Naive thymus-derived CD8-positive, alpha-beta T cell (primary cell): ENCODE results near the gene PKM. TPM values are rescaled to one million over a fixed set of nuclear protein-coding genes. Genes with fewer than 3 reads are reported as not detected.
A peak's percentile ranks its signal among the peaks of the same experiment; 100 is the strongest.
"Not testable (repeated sequence)": the region's sequence is repeated elsewhere in the genome, so short reads cannot be mapped to it uniquely, and the experiment has no call there.

Source experiments
- ATAC-seq, 2 donors: fragments of 150-1000 bp; cut with Tn5 transposase in 1 of 2; sonication (Bioruptor Pico), chemical (Tn5 transposase) in 1 of 2; 1 replicate in 1 of 2; 2 replicates in 1 of 2; pipeline ENCODE4 v1.10.0; 2021; ENCODE audit warnings: mild to moderate bottlenecking in 2 of 2, moderate library complexity in 2 of 2
- POLR2A ChIA-PET: fragments of 350-600 bp; sonication (Branson Sonifier 250); formaldehyde crosslinking; loops from one replicate; lab custom pipeline; 2021; ENCODE audit warnings: antibody characterized with exemption; lab: Charles Lee
- DNase-seq, 10 donors: peaks; one replicate each; pipeline versions ENCODE4 v3.0.0 to v3.0.0-alpha.2; 2020 to 2022
- H3K27ac Mint-ChIP-seq, 10 donors: one replicate each; pipeline ENCODE4 v1.8.0; 2020 to 2022; ENCODE audit warnings: mild to moderate bottlenecking in 10 of 10, mixed read lengths in 10 of 10, moderate library complexity in 4 of 10, inconsistent platforms in 1 of 10
- H3K27me3 Mint-ChIP-seq, 5 donors: one replicate each; pipeline ENCODE4 v1.8.0; 2021 to 2022; ENCODE audit warnings: mixed read lengths in 5 of 5
- H3K36me3 Mint-ChIP-seq, 3 donors: one replicate each; pipeline ENCODE4 v1.8.0; 2020 to 2022; ENCODE audit warnings: mixed read lengths in 3 of 3, mild to moderate bottlenecking in 2 of 3, inconsistent platforms in 1 of 3
- H3K4me1 Mint-ChIP-seq, 4 donors: one replicate each; pipeline ENCODE4 v1.8.0; 2021 to 2022; ENCODE audit warnings: mixed read lengths in 4 of 4
- H3K4me3 Mint-ChIP-seq, 10 donors: one replicate each; pipeline ENCODE4 v1.8.0; 2020 to 2022; ENCODE audit warnings: mild to moderate bottlenecking in 10 of 10, mixed read lengths in 10 of 10, moderate library complexity in 6 of 10, inconsistent platforms in 1 of 10
- H3K9me3 Mint-ChIP-seq, 9 donors: one replicate each; pipeline ENCODE4 v1.8.0; 2020 to 2022; ENCODE audit warnings: mixed read lengths in 9 of 9, mild to moderate bottlenecking in 3 of 9, inconsistent platforms in 1 of 9, moderate library complexity in 1 of 9
- polyA plus RNA-seq, 3 donors: library from polyadenylated mRNA; unstranded; fragments of 300-500 nt; fragmentation: Illumina TruSeq; gene quantifications; one replicate each; pipeline ENCODE4 v1.2.3, GENCODE V29; 2021
- total RNA-seq, 8 experiments: library from RNA in 2 of 8; stranded (reverse) in 2 of 8; gene quantifications; one replicate each; pipeline ENCODE4 v1.2.3 and lab custom pipeline; 2021 to 2026

PKM gene
- total and polyA plus RNA-seq, 5 experiments from 2014 or later, result 277 to 330 (median 305) TPM

DNA sequence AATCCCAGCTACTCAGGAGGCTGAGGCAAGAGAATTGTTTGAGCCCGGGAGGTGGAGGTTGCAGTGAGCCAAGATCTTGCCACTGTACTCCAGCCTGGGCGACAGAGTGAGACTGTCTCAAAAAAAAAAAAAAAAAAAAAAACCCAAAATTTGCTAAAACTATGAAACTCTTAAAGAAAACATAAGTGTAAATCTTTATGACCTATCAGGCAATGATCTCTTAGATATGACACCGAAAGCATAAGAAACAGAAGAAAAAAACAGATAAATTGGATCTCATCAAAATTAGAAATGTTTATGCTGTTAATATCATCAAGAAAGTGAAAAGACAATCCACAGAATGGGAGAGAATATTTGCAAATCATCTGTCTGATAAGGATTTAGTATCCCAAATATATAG is 48.7 kb downstream of the PKM start:
- peaks cover 12 to 52% (median 28%) of the 10 kb centered on the region in 5 donors for H3K27me3 Mint-ChIP-seq
- no peaks in the 10 kb centered on the region for H3K4me1 Mint-ChIP-seq
- H3K36me3 Mint-ChIP-seq, result no peaks in the 10 kb centered on the region
- ATAC-seq (no peak), DNase-seq (no peak)
- H3K27ac Mint-ChIP-seq, result peak overlapping the region in 1 of 10 donors; percentile 24
- no peaks in the 10 kb centered on the region for H3K9me3 Mint-ChIP-seq
- POLR2A ChIA-PET, result no interaction called here
- H3K4me3 Mint-ChIP-seq, result no peak overlapping the region

DNA sequence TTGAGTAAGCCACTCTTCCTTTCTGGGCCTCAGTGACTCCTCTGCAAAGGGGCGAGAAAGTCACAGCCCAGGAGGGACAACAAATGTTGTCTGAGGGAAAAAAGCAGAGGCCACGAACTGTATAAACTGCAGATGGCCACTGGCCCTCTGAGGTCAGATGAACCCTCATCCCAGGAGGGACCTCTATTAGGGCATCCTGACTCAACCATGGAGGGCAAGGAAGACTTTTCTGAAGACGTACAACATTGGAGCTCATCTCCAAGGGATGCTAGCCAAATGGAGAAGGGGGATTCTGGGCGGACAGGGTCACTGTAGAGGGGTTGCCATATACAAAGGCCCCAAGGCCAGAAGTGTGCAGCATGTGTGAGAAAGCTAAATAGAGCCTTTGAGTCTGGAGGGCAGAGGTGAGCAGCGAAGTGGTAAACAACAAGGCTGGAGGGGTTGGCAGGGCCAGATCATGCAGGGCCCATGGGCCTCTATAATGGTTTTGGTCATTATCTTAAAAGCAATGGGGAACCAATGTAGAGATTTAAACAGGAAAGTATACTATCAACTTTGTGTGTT is 50.1 kb downstream of the PKM start:
- ATAC-seq, result no peak
- no peak overlapping the region for H3K4me3 Mint-ChIP-seq
- no peaks in the 10 kb centered on the region for H3K9me3 Mint-ChIP-seq
- no peak overlapping the region for H3K27ac Mint-ChIP-seq
- H3K36me3 Mint-ChIP-seq, result no peaks in the 10 kb centered on the region
- POLR2A ChIA-PET, result no interaction called here
- no peak for DNase-seq
- peaks cover 12 to 46% (median 25%) of the 10 kb centered on the region in 5 donors for H3K27me3 Mint-ChIP-seq
- H3K4me1 Mint-ChIP-seq, result no peaks in the 10 kb centered on the region

DNA sequence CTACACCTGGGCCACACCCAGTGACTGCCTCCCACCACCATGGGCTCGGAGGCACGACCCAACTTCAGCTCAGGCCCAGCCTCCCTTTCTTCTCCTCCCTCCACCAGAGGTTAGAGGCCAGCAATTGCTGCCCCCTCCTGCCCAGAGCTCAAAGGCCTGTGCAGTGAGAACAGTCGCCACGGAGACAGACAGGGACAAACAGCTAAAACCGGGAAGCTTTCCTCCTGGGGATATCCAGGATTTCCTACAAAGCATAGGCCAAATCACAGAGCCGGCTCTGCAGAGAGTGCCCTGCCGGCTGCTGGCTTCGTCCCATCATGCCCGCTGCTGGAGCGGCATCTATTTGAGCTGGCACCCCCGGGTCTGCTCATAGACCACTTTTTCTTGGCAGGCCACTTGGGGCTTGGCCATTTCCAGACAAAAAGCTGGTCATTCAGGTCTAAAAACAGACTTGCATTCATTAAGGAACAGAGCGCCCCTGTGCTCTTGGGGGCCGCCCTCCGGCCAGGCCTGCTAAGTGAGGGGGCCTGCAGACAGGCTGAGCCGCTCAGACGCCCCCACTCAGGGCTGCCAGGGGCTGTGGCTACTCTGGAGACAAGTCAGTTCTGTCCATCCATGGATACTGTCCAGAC is 50.9 kb downstream of the PKM start:
- DNase-seq, result no peak
- H3K27me3 Mint-ChIP-seq, result peaks cover 12 to 45% (median 20%) of the 10 kb centered on the region in 5 donors
- no peak for ATAC-seq
- no peak overlapping the region for H3K4me3 Mint-ChIP-seq
- peaks cover 0 to 3% (median 0%) of the 10 kb centered on the region in 4 donors for H3K4me1 Mint-ChIP-seq
- H3K27ac Mint-ChIP-seq, result no peak overlapping the region
- H3K9me3 Mint-ChIP-seq, result no peaks in the 10 kb centered on the region
- POLR2A ChIA-PET, result no interaction called here
- H3K36me3 Mint-ChIP-seq, result no peaks in the 10 kb centered on the region

DNA sequence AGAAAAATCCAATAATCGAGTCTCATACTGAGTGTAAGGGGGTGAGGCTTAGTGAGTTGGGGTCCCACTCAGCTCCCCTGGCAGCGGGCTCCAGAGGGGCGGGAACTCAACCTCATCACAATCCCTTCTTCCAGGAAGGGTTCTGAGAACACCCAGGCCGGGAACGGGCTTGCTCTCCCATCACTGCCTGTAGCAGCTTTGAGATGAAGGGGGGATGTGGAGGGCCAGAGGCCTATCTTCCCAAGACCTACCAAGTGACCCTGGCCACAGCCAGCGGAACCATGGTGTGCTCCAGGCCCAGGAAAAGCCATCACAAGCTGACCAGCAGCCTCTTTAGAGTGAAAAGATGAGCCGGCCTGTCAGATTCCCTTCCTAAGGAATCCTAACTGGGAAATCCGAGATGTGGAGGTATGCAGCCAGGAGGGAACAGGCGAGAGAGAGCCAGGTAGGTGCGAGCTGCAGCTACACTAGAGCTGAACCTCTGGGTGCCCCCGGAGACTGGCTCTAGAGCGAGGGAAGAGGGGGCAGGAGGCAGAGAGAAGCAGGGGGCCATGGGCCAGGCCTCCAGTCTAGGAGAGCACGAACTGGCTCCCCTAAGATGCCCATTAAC is 51.9 kb downstream of the PKM start:
- ATAC-seq (no peak), DNase-seq (no peak)
- Mint-ChIP-seq H3K4me1 (peaks cover 0 to 3% (median 0%) of the 10 kb centered on the region in 4 donors), H3K4me3 (no peak overlapping the region), H3K27ac (no peak overlapping the region), H3K36me3 (no peaks in the 10 kb centered on the region), H3K27me3 (peaks cover 12 to 40% (median 23%) of the 10 kb centered on the region in 5 donors), H3K9me3 (no peaks in the 10 kb centered on the region)
- POLR2A ChIA-PET, result no interaction called here

DNA sequence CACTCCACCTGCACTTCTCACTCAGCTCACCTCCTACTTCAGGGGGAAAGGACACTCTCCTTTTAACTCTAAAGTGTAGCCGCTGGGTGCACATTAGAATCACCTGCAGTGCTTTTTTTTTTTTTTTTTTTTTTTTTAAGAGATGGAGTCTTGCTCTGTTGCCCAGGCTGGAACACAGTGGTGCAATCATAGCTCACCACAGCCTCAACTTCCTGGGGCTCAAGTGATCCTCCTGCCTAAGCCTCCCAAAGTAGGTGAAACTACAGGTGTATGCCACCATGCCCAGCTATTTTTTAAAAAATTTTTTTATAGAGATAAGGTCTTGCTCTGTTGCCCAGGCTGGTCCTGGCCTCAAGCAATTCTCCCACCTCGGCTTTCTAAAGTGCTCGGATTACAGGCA is 54.2 kb downstream of the PKM start:
- POLR2A ChIA-PET, result no interaction called here
- Mint-ChIP-seq H3K27me3 (peaks cover 8 to 29% (median 20%) of the 10 kb centered on the region in 5 donors), H3K36me3 (peaks cover 0 to 1% (median 0%) of the 10 kb centered on the region in 3 donors)

DNA sequence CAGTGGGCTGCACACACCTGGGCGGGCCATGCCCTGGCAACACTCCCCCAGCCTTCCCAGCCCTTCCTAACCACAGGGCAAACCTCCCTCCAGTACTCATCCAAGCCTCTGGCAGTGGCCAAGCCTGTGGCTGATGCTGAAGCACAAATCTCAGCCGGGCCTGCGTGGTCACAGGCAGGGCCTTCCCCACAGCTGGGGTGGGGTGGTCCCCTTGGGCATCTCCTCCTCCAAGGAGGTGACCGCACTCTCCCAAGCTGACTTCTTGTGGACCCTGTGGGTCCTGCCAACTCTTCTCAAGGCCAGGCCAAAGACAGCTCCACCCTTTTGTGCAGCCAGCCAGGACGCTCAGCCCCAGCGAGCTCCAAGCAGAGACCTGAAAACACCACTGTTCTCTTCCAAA is 54.8 kb downstream of the PKM start:
- Mint-ChIP-seq H3K27me3 (peaks cover 2 to 23% (median 16%) of the 10 kb centered on the region in 5 donors), H3K4me3 (no peak overlapping the region), H3K9me3 (no peaks in the 10 kb centered on the region), H3K4me1 (peaks cover 0 to 3% (median 0%) of the 10 kb centered on the region in 4 donors), H3K27ac (no peak overlapping the region), H3K36me3 (peaks cover 0 to 1% (median 0%) of the 10 kb centered on the region in 3 donors)
- ATAC-seq (no peak), DNase-seq (no peak)
- POLR2A ChIA-PET, result no interaction called here

More for the DNA sequence above, 54.2 kb downstream of the PKM start:
- no peak for DNase-seq
- Mint-ChIP-seq H3K4me1 (peaks cover 0 to 3% (median 0%) of the 10 kb centered on the region in 4 donors), H3K4me3 (no peak overlapping the region), H3K27ac (no peak overlapping the region), H3K9me3 (no peaks in the 10 kb centered on the region)
- ATAC-seq, result no peak

DNA sequence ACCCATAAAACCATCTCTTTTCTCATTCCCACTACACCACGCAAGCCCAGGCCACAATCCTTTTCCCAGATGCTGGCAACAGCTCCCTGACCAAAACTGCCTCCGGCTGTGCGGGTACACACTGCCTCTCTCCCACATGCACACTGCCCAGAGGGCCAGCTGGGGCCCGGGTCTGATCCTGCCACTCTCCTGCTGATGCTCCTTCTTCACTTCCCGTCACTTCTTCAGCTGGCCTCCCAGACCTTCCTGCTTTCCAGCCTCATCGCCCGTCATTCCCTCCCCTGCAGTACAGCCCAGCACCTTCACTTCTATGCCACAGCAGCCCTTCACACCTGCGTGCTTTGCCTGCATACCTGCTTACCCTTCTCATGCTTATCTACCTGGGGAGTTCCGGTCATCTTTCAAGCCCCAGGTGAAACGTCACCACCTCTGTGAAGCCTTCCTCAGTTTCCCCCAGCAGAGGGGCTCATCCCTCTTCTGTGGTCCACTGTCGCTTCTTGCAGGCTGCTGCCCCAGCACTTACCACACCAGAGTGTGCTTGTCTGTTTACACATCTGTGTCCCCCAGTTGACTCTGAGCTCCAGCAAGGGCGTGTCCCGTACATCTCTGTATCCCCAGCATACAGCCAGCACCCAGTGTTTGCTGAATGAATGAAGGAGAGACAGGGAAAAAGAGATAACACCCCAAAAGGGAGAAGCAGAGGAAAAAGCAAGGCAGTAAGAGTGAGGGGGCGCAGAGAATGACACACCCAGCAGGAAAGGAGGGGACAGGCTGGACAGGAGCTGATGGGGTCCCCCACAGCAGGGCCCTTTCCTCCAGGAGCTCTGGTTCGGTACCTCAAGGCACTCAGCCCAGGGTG is 55.6 kb downstream of the PKM start:
- no peak for DNase-seq
- POLR2A ChIA-PET, result no interaction called here
- peak overlapping the region in 1 of 10 donors; percentile 74 for H3K27ac Mint-ChIP-seq

DNA sequence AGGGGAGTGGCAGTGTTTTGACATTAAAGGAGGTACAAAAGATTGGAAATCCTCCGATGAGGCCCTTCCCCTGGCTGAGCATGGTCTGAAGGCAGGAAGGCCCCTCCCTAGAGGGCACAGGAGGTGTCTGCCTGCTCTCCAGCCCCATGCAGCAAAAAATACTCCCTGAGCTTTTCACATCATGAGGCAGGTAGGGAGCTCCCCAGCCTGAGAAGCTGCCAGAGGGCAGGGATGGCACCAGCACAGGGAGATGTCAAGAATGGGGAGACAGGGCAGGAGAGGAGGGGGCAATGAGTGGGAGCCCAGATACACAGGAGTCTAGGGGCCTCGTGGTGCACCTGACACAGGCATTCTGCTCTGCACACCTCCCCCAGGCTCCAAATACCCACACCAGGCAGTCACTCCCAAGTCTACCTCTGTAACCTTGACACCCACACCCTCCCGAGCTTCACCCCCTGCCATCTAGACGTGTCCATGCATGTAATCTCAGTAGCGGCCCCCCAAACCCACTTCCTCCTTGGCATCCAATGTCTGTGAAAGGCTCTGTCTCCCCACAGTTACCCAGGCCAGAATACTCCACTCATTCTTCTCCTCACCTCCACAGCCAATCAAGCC is 56.3 kb downstream of the PKM start:
- H3K4me3 Mint-ChIP-seq, result no peak overlapping the region
- POLR2A ChIA-PET, result no interaction called here
- no peak for DNase-seq
- no peak for ATAC-seq
- H3K4me1 Mint-ChIP-seq, result peaks cover 0 to 3% (median 0%) of the 10 kb centered on the region in 4 donors
- peak overlapping the region in 1 of 10 donors; percentile 42 for H3K27ac Mint-ChIP-seq
- H3K9me3 Mint-ChIP-seq, result no peaks in the 10 kb centered on the region
- peaks cover 0 to 1% (median 0%) of the 10 kb centered on the region in 3 donors for H3K36me3 Mint-ChIP-seq
- peaks cover 0 to 14% (median 10%) of the 10 kb centered on the region in 5 donors for H3K27me3 Mint-ChIP-seq

More for the DNA sequence above, 55.6 kb downstream of the PKM start:
- peaks cover 0 to 3% (median 0%) of the 10 kb centered on the region in 4 donors for H3K4me1 Mint-ChIP-seq
- H3K36me3 Mint-ChIP-seq, result peaks cover 0 to 1% (median 0%) of the 10 kb centered on the region in 3 donors
- no peak for ATAC-seq
- H3K9me3 Mint-ChIP-seq, result no peaks in the 10 kb centered on the region
- no peak overlapping the region for H3K4me3 Mint-ChIP-seq
- peaks cover 0 to 16% (median 10%) of the 10 kb centered on the region in 5 donors for H3K27me3 Mint-ChIP-seq

DNA sequence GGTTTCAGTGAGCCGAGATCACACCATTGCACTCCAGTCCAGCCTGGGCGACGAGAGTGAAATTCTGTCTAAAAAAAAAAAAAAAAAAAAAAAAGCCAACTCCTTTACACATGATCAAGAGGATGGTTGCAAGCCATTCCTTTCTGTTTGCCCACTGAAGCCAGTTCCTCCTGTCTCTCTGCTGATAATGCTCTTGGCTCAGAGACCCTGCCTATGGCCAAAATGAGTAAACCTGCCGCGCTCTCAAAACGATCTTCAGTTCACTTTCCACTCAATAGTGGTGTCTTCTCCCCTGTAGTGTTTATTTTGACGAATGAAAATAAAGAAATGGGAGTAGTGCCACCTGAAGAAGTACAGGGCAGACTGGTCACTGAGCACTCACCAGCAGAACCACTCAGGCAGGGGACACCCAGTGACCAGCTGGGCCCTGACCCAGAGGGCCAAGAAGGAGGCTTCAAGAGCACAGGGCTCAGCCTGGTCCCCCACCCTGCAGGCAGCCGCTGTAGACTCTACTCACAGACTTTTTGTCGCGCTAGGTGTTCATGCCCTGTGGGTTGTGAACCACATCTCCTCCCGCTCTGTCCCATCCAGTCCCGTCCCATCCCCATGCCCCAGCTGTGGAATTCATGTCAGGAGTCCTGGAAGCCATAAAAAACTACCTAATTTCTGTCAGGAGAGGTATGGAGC is 57.0 kb downstream of the PKM start:
- Mint-ChIP-seq H3K27ac (peak overlapping the region in 1 of 10 donors; percentile 42), H3K4me3 (no peak overlapping the region), H3K4me1 (peaks cover 0 to 3% (median 1%) of the 10 kb centered on the region in 4 donors), H3K27me3 (peaks cover 0 to 14% (median 8%) of the 10 kb centered on the region in 5 donors), H3K9me3 (no peaks in the 10 kb centered on the region), H3K36me3 (peaks cover 0 to 1% (median 0%) of the 10 kb centered on the region in 3 donors)
- no peak for ATAC-seq
- POLR2A ChIA-PET, result no interaction called here
- no peak for DNase-seq

DNA sequence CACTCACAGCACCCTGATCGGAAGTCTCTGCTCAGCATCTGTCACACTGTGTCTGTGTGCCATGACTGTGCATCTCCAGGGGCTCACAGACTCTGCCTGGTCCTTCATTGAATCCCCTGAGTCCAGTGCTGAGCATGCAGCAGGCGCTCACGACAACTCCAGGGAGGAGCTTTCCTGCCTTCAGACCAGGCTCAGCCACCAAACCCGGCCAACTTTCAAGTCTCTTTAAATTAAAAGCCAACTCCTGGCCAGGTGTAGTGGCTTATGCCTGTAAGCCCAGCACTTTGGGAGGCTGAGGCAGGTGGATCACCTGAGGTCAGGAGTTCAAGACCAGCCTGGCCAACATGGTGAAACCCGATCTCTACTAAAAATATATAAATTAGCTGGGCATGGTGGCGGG is 57.6 kb downstream of the PKM start:
- Mint-ChIP-seq H3K36me3 (peaks cover 0 to 1% (median 0%) of the 10 kb centered on the region in 3 donors), H3K27ac (no peak overlapping the region), H3K27me3 (peaks cover 0 to 14% (median 8%) of the 10 kb centered on the region in 5 donors), H3K4me1 (peaks cover under 1 to 9% (median 5%) of the 10 kb centered on the region in 4 donors), H3K4me3 (no peak overlapping the region), H3K9me3 (no peaks in the 10 kb centered on the region)
- ATAC-seq (no peak), DNase-seq (no peak)
- POLR2A ChIA-PET, result no interaction called here

DNA sequence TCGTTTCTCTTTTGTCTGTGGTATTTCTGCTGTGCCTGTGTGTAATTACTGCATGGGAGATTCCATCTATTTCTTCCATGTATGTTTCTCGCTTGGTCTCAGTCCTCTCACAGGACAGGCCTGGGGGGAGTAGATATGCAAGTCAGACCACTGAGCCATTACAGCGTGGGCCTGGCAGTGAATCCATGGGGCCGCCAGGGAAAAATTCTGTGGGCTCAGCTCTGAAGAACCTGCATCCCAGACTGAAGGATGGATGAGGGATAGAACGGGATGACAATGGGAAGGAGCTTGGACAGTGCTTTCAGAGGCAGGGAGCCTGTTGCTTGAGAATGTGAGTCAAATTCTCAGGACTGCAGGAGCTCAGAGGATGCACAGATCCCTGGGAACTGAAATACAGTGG is 58.2 kb downstream of the PKM start:
- ATAC-seq (no peak), DNase-seq (no peak)
- Mint-ChIP-seq H3K27ac (no peak overlapping the region), H3K27me3 (peaks cover 0 to 17% (median 8%) of the 10 kb centered on the region in 5 donors), H3K4me1 (peaks cover 6 to 15% (median 8%) of the 10 kb centered on the region in 4 donors), H3K4me3 (no peak overlapping the region), H3K36me3 (peaks cover 0 to 1% (median 0%) of the 10 kb centered on the region in 3 donors), H3K9me3 (no peaks in the 10 kb centered on the region)
- POLR2A ChIA-PET, result no interaction called here

DNA sequence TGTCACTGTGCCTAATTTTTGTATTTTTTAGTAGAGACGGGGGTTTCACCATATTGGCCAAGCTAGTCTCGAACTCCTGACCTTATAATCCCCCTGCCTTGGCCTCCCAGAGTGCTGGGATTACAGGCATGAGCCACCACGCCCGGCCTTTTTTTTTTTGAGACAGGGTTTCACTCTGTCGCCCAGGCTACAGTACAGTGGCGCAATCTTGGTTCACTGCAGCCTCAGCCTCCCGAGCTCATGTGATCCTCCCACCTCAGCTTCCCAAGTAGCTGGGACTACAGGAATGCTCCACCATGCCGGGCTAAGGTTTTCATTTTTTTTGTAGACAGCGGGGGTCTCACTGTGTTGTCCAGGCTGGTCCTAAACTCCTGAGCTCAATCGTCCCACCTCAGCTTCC is 59.0 kb downstream of the PKM start:
- POLR2A ChIA-PET, DNase-seq, H3K27ac Mint-ChIP-seq, H3K9me3 Mint-ChIP-seq, ATAC-seq, H3K4me3 Mint-ChIP-seq, H3K36me3 Mint-ChIP-seq: not testable (repeated sequence)
- Mint-ChIP-seq H3K27me3 (peaks cover 0 to 17% (median 8%) of the 10 kb centered on the region in 5 donors), H3K4me1 (peaks cover 6 to 16% (median 8%) of the 10 kb centered on the region in 4 donors)
